GM13976 (cell line): Measurements from ENCODE around the gene PIK3R6.
"Not testable (repeated sequence)": the region's sequence is repeated elsewhere in the genome, so short reads cannot be mapped to it uniquely, and the experiment has no call there.

ENCODE experiments used
- DNase-seq: peaks from one replicate; pipeline ENCODE4 v3.0.0; 2012; ENCODE audit warnings: low spot score
- CTCF ChIP-seq: IDR thresholded peaks from 2 replicates; pipeline ENCODE4 v1.5.1; 2012; ENCODE audit warnings: borderline replicate concordance, mild to moderate bottlenecking; ENCODE audit not compliant: insufficient read depth; ENCODE audit errors: extremely low read depth, missing control alignments, control extremely low read depth
- in situ Hi-C: fragments of 300-500 bp; cut with MboI; formaldehyde crosslinking; loops from one replicate; pipeline ENCODE4 v1.12.0; 2022; ENCODE audit warnings: low sequenced_read_pairs, mixed read lengths, inconsistent platforms; ENCODE audit not compliant: unreplicated experiment

PIK3R6 gene

GRCh38 chr17:8856869-8857575 lies 10.5 kb downstream of the PIK3R6 start:
- in situ Hi-C loops = no loop called here
- no peak for DNase-seq
- no peak for TF ChIP-seq CTCF

- DNase-seq, in situ Hi-C loops: not testable (repeated sequence)
Measured at GRCh38 chr17:8856205-8856603, 11.3 kb downstream of the PIK3R6 start.

GRCh38 chr17:8855477-8856204 lies 11.8 kb downstream of the PIK3R6 start:
- DNase-seq = no peak
- TF ChIP-seq CTCF = no peak
- in situ Hi-C loops = no loop called here

- TF ChIP-seq CTCF = no peak
- DNase-seq = no peak
- in situ Hi-C loops = no loop called here
Measured at GRCh38 chr17:8851600-8851999, 15.9 kb downstream of the PIK3R6 start.

- no peak for DNase-seq
- in situ Hi-C loops = no loop called here
- no peak for TF ChIP-seq CTCF
Measured at GRCh38 chr17:8849311-8850041, 18.0 kb downstream of the PIK3R6 start.

GRCh38 chr17:8847891-8848290 lies 19.6 kb downstream of the PIK3R6 start:
- no peak for TF ChIP-seq CTCF
- no peak for DNase-seq
- in situ Hi-C loops = no loop called here
